ENCODE data around the gene NOXA1.

Gene NOXA1

GRCh38 chr9:137427454-137428310 is 4.5 kb downstream of the NOXA1 start:
- DNase-seq = no peak

- DNase-seq = no peak
Measured at GRCh38 chr9:137428311-137428630, 5.1 kb downstream of the NOXA1 start.

GRCh38 chr9:137428841-137429545 is 5.8 kb downstream of the NOXA1 start:
- DNase-seq = no peak

- DNase-seq = no peak
Measured at GRCh38 chr9:137429546-137429890, 6.3 kb downstream of the NOXA1 start.

GRCh38 chr9:137429974-137430722 is 7.0 kb downstream of the NOXA1 start:
- no peak for DNase-seq

GRCh38 chr9:137430723-137431415 is 7.7 kb downstream of the NOXA1 start:
- no peak for DNase-seq

- DNase-seq = no peak
Measured at GRCh38 chr9:137431416-137431931, 8.3 kb downstream of the NOXA1 start.

GRCh38 chr9:137432687-137433348 is 9.6 kb downstream of the NOXA1 start:
- DNase-seq = no peak

- no peak for DNase-seq
Measured at GRCh38 chr9:137433349-137433915, 10.2 kb downstream of the NOXA1 start.

- DNase-seq = no peak
Measured at GRCh38 chr9:137433916-137434431, 10.8 kb downstream of the NOXA1 start.

GRCh38 chr9:137434498-137435380 is 11.5 kb downstream of the NOXA1 start:
- DNase-seq = no peak

- DNase-seq = no peak
Measured at GRCh38 chr9:137435381-137435891, 12.2 kb downstream of the NOXA1 start.

- no peak for DNase-seq
Measured at GRCh38 chr9:137435980-137436760, 13.0 kb downstream of the NOXA1 start.

- DNase-seq = no peak
Measured at GRCh38 chr9:137436761-137437600, 13.8 kb downstream of the NOXA1 start.

GRCh38 chr9:137437691-137438590 is 14.7 kb downstream of the NOXA1 start:
- DNase-seq = no peak

GRCh38 chr9:137438591-137439157 is 15.5 kb downstream of the NOXA1 start:
- DNase-seq = no peak

- no peak for DNase-seq
Measured at GRCh38 chr9:137439158-137439714, 16.0 kb downstream of the NOXA1 start.

All from CD4-positive, alpha-beta T cell treated with Interferon alpha-2 for 1 hour (primary cell).